Measurements from ENCODE around the gene TBC1D1.

Gene TBC1D1

GRCh38 chr4:38152721-38153386 is 262.0 kb downstream of the TBC1D1 start:
- no peak for DNase-seq (ENCODE audit: low read depth)

GRCh38 chr4:38153387-38153760 is 262.5 kb downstream of the TBC1D1 start:
- DNase-seq (ENCODE audit: low read depth) = no peak

GRCh38 chr4:38154252-38154651 is 263.4 kb downstream of the TBC1D1 start:
- DNase-seq (ENCODE audit: low read depth) = no peak

- DNase-seq (ENCODE audit: low read depth) = no peak
These were observed 264.1 kb downstream of the TBC1D1 start for GRCh38 chr4:38154681-38155588.

GRCh38 chr4:38155589-38156294 is 264.9 kb downstream of the TBC1D1 start:
- DNase-seq (ENCODE audit: low read depth) = no peak

- DNase-seq (ENCODE audit: low read depth) = no peak
These were observed 266.7 kb downstream of the TBC1D1 start for GRCh38 chr4:38157592-38157991.

GRCh38 chr4:38160487-38161207 is 269.8 kb downstream of the TBC1D1 start:
- DNase-seq (ENCODE audit: low read depth) = no peak

GRCh38 chr4:38161208-38162113 is 270.6 kb downstream of the TBC1D1 start:
- no peak for DNase-seq (ENCODE audit: low read depth)

GRCh38 chr4:38162240-38162784 is 271.4 kb downstream of the TBC1D1 start:
- DNase-seq (ENCODE audit: low read depth) = no peak

GRCh38 chr4:38163216-38164006 is 272.5 kb downstream of the TBC1D1 start:
- no peak for DNase-seq (ENCODE audit: low read depth)

GRCh38 chr4:38164346-38164745 is 273.5 kb downstream of the TBC1D1 start:
- no peak for DNase-seq (ENCODE audit: low read depth)

- DNase-seq (ENCODE audit: low read depth) = no peak
These were observed 275.2 kb downstream of the TBC1D1 start for GRCh38 chr4:38166082-38166481.

- no peak for DNase-seq (ENCODE audit: low read depth)
These were observed 275.9 kb downstream of the TBC1D1 start for GRCh38 chr4:38166768-38167167.

- no peak for DNase-seq (ENCODE audit: low read depth)
These were observed 277.1 kb downstream of the TBC1D1 start for GRCh38 chr4:38167973-38168372.

GRCh38 chr4:38169524-38169923 is 278.6 kb downstream of the TBC1D1 start:
- no peak for DNase-seq (ENCODE audit: low read depth)

- DNase-seq (ENCODE audit: low read depth) = no peak
These were observed 279.7 kb downstream of the TBC1D1 start for GRCh38 chr4:38170338-38171169.

GRCh38 chr4:38172078-38172477 is 281.2 kb downstream of the TBC1D1 start:
- DNase-seq (ENCODE audit: low read depth) = no peak

GRCh38 chr4:38173935-38174518 is 283.1 kb downstream of the TBC1D1 start:
- no peak for DNase-seq (ENCODE audit: low read depth)

GRCh38 chr4:38174801-38175200 is 283.9 kb downstream of the TBC1D1 start:
- DNase-seq (ENCODE audit: low read depth) = no peak

Measured in CMK (cell line).